Ishikawa (cell line): ENCODE measurements around the gene ANXA2.

Source experiments
- CEBPB ChIP-seq: IDR thresholded peaks from 2 replicates; pipeline ENCODE4 v1.6.1; 2012
- CREB1 ChIP-seq: IDR thresholded peaks from 2 replicates; pipeline ENCODE4 v1.6.1; 2012; ENCODE audit warnings: low read depth
- EGR1 ChIP-seq: IDR thresholded peaks from 2 replicates; pipeline ENCODE4 v1.6.1; 2012
- EP300 ChIP-seq: IDR thresholded peaks from 2 replicates; pipeline ENCODE4 v1.6.1; 2012; ENCODE audit warnings: borderline replicate concordance
- FOXM1 ChIP-seq: IDR thresholded peaks from 2 replicates; pipeline ENCODE4 v1.6.1; 2012; ENCODE audit warnings: low read depth, borderline replicate concordance
- NFIC ChIP-seq: IDR thresholded peaks from 2 replicates; pipeline ENCODE4 v1.6.1; 2012
- RAD21 ChIP-seq: IDR thresholded peaks from 2 replicates; pipeline ENCODE4 v1.6.1; 2012; ENCODE audit warnings: low read depth
- TAF1 ChIP-seq: IDR thresholded peaks from 2 replicates; pipeline ENCODE4 v1.6.1; 2012; ENCODE audit warnings: low read depth, mild to moderate bottlenecking
- TCF12 ChIP-seq: IDR thresholded peaks from 2 replicates; pipeline ENCODE4 v1.6.1; 2012; ENCODE audit warnings: low read depth
- TEAD4 ChIP-seq: IDR thresholded peaks from 2 replicates; pipeline ENCODE4 v1.6.1; 2012
- YY1 ChIP-seq: IDR thresholded peaks from 2 replicates; pipeline ENCODE4 v1.6.1; 2012; ENCODE audit warnings: low read depth
- ZBTB7A ChIP-seq: IDR thresholded peaks from 2 replicates; pipeline ENCODE4 v1.6.1; 2012; ENCODE audit warnings: low read depth
- TF ChIP-seq, protein P1 (sequence below): IDR thresholded peaks from 2 replicates; pipeline ENCODE4 v1.6.1; 2012; ENCODE audit warnings: low read depth, mild to moderate bottlenecking
- TF ChIP-seq, protein P2 (sequence below): IDR thresholded peaks from 2 replicates; pipeline ENCODE4 v1.6.1; 2012
- TF ChIP-seq, protein P3 (sequence below): IDR thresholded peaks from 2 replicates; pipeline ENCODE4 v1.6.1; 2012

ANXA2 gene

DNA sequence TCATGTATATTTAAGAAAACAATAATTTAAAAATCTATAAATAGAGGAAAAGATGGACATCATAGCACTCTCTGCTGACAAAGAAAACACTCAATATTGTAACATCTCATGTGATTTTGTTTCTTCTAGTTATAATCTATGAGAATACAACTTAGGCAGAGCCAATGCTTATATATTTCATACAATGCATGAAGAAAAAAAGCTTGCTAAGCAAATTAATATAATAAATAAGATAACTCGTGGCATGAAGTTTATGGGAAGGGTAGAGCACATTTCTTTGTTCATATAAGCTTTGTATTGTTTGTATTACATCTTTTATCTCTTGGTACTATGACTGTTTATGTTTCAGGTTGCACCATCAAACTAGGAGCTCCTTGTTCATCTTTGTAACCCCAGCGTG, 7.6 kb upstream of the ANXA2 start:
- TF ChIP-seq YY1 = no peak
- no peak for TF ChIP-seq CREB1
- TF ChIP-seq, protein P1, sequence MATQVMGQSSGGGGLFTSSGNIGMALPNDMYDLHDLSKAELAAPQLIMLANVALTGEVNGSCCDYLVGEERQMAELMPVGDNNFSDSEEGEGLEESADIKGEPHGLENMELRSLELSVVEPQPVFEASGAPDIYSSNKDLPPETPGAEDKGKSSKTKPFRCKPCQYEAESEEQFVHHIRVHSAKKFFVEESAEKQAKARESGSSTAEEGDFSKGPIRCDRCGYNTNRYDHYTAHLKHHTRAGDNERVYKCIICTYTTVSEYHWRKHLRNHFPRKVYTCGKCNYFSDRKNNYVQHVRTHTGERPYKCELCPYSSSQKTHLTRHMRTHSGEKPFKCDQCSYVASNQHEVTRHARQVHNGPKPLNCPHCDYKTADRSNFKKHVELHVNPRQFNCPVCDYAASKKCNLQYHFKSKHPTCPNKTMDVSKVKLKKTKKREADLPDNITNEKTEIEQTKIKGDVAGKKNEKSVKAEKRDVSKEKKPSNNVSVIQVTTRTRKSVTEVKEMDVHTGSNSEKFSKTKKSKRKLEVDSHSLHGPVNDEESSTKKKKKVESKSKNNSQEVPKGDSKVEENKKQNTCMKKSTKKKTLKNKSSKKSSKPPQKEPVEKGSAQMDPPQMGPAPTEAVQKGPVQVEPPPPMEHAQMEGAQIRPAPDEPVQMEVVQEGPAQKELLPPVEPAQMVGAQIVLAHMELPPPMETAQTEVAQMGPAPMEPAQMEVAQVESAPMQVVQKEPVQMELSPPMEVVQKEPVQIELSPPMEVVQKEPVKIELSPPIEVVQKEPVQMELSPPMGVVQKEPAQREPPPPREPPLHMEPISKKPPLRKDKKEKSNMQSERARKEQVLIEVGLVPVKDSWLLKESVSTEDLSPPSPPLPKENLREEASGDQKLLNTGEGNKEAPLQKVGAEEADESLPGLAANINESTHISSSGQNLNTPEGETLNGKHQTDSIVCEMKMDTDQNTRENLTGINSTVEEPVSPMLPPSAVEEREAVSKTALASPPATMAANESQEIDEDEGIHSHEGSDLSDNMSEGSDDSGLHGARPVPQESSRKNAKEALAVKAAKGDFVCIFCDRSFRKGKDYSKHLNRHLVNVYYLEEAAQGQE = no peak
- no peak for TF ChIP-seq NFIC
- no peak for TF ChIP-seq TAF1
- TF ChIP-seq ZBTB7A = no peak
- no peak for TF ChIP-seq FOXM1
- TF ChIP-seq, protein P2, sequence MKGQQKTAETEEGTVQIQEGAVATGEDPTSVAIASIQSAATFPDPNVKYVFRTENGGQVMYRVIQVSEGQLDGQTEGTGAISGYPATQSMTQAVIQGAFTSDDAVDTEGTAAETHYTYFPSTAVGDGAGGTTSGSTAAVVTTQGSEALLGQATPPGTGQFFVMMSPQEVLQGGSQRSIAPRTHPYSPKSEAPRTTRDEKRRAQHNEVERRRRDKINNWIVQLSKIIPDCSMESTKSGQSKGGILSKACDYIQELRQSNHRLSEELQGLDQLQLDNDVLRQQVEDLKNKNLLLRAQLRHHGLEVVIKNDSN = no peak
- no peak for TF ChIP-seq RAD21

DNA sequence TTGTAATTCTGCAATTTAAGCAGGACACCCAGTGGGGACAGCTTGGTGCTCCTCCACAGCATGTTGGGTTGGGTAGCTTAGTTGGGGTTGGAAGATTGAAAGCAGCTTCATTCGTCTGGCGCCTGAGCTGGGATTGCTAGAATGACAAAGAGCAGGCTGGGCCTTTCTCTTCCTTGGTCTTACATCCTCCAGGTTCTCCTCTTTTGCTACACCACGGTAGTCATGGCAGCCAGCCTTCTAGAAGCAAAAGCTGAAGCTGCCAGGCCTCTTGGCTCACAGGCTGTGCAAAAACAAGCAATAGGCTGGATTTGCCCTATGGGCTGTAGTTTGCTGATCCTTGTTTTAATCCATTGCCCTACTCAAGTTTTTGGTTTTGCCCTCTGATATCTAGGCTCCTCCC, 3.2 kb upstream of the ANXA2 start:
- TF ChIP-seq TAF1 (no peak), TEAD4 (no peak), NFIC (no peak), YY1 (no peak), TCF12 (no peak), ZBTB7A (no peak), FOXM1 (no peak), EGR1 (no peak), CREB1 (no peak), CEBPB (no peak), EP300 (no peak), RAD21 (no peak)
- TF ChIP-seq, protein P1 = no peak
- TF ChIP-seq, protein P3, sequence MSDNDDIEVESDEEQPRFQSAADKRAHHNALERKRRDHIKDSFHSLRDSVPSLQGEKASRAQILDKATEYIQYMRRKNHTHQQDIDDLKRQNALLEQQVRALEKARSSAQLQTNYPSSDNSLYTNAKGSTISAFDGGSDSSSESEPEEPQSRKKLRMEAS = no peak
- TF ChIP-seq, protein P2 = no peak

DNA sequence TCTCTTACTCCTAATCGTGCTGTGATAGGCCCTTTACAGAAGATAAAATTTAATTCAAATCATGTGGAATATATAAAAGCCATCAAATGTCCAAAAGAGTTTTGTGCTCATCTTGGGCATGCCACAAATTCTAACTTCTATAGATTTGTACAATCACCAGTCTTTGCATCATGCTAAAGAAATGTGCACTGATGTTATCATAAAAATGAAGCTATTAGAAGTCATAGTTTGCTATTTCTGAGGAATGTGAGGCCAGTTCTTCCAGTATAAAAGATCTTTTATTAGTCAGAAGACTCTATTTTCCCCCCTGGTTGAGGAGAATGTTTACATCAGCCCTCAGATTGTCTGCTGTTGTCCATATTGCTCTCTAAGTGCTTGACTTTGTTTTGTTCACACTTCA, 2.1 kb upstream of the ANXA2 start:
- TF ChIP-seq, protein P2 = no peak
- TF ChIP-seq TEAD4 (peak; percentile 49; the same call in 1 of the 2 replicates), EP300 (peak; percentile 48; the same call in 1 of the 2 replicates), TAF1 (no peak)

DNA sequence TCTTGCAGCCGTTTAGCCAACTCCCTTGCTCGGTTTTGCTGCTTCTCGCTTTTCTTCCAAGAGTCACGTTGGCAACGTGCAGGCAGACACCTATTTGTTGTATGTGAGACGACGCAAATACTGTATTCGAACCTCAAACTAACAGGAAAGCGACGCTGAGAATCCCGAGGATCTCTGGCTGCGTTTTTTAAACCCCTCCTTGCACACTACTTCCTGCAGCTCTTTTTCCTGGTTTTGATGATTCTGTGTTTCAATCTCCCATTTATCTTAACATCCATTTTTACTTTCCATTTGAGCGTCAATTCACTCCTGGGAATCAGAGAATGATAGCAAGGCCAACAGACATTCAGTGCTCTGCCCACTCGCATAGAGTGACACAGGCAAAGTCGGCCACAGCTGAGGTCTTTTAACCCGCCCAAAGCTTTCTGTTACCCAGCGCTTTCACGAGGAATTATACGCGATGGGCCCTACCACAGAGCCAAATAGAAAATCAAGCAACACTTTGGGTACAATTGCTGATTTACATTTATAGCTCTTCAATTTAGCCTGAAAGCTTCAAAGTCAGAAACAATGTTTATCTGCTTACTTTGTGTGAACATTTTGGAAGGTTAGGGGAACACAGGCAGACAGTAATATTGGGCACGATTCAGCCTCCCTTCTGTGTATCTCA, 1.6 kb upstream of the ANXA2 start:
- TF ChIP-seq, protein P1 = no peak
- TF ChIP-seq CREB1 (no peak), EGR1 (no peak), YY1 (no peak), EP300 (no peak), TEAD4 (no peak), TAF1 (no peak), ZBTB7A (no peak), CEBPB (no peak)
- TF ChIP-seq, protein P3 = no peak
